DMS53 treated with DMSO at 0.1 percent for 48 hours (cell line): ENCODE results near the gene MAPK1.

Experiments used
- DNase-seq: peaks from one replicate; lab custom pipeline; 2025; ENCODE audit not compliant: unreplicated experiment; lab: John Stamatoyannopoulos, UW

MAPK1 gene

GRCh38 chr22:21707677-21708076, 159.8 kb downstream of the MAPK1 start:
- no peak for DNase-seq
